ENCODE results near the gene ARCN1.
"Not testable (repeated sequence)": the region's sequence is repeated elsewhere in the genome, so short reads cannot be mapped to it uniquely, and the experiment has no call there.

ARCN1 gene

DNA sequence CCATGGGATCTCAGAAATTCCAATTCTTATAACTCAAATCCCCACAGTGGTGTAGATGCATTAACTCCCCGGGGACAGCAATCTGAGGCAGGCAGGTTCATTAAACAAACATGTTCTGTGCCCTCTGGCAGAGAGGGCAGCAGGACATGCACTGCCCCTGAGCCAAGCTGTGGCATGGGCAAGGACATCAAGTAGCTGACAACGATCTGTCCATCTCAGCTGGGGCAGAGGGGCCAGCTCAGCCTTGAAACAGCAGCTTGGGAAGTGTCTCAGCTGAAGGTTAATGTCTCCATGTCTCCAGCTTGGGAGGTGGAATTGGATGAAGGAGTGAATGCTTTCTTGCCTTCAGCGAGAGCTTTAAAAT lies 27.6 kb upstream of the ARCN1 start:
- no peak for DNase-seq (ENCODE audit: low read depth)

DNA sequence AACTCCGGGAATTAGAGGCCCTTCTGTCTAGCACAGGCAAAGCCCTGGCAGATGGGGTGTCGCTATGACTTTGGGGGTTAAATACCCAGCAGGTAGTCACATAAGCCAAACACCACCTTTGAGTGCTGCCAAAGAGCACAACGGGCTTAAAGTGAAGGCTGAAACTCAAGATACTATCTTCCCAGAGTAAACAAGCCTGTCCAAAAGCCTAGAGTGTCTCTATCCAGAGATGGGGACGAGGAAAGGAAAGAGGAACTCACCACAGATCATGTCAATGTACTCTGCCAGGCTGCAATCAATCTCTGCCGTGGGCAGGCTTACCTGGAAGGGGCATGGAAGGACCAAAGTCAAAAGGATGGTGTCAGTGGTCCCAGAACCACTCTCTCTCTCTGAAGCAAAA lies 26.7 kb upstream of the ARCN1 start:
- no peak for DNase-seq (ENCODE audit: low read depth)

DNA sequence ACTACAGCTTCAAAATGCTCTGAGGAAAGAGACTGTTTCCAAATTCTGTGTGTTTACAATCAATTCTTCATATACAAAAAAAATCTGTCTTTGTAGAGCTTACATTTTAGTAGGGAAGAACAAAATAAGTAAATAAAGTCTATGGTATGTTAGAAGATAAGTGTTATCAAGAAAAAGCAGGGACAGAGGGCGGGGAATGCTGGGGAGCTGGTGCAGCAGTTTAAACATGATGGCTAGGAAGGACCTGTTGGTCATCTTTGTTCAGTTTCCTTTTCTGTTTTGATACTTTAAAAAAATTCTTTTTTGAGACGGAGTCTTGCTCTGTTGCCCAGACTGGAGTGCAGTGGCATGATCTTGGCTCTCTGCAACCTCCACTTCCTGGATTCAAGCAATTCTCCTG lies 25.1 kb upstream of the ARCN1 start:
- no peak for DNase-seq (ENCODE audit: low read depth)

DNA sequence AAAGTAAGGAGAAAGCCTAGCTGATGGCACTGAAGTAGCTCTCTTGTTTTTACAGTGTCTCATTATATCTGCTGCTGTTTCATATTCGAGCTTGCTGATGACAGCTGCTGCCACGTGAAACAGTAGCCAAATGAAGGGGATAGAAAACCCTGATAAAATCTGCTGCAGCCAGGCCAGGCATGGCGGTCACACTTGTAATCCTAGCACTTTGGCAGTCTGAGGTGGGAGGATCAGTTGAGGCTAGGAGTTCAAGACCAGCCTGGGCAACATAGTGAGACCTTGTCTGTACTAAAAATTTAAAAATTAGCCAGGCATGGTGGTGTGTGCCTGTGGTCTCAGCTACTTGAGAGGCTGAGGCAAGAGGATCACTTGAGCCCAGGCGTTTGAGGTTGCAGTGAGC lies 19.9 kb upstream of the ARCN1 start:
- no peak for DNase-seq (ENCODE audit: low read depth)

DNA sequence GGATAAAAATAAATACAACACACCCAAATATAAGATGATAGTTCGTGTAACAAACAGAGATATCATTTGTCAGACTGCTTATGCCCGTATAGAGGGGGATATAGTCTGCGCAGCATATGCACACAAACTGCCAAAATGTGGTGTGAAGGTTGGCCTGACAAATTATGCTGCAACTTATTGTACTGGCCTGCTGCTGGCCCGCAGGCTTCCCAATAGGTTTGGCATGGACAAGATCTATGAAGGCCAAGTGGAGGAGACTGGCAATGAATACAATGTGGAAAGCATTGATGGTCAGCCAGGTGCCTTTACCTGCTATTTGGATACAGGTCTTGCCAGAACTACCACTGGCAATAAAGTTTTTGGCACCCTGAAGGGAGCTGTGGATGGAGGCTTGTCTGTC lies 11.4 kb upstream of the ARCN1 start:
- no peak for DNase-seq (ENCODE audit: low read depth)

DNA sequence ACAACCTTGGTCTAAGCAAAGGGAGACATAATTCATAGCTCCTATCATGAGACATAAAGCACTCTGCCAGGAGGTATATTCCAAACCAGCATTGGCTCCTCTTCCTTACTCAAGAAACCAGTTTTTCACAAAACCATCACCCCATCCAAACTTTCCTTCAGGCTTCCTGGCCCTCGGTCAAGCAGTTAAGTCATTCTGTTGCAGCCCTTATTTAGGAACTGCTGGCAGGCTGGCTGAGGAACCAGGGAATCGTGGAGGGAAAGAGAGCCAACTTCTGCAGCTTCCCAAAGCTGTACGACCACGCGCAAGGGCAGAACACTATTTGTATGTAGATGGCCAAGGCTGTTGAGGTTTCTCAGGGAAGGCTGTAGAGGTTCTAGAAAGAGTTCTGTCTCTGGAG lies 7.2 kb upstream of the ARCN1 start:
- no peak for DNase-seq (ENCODE audit: low read depth)

DNA sequence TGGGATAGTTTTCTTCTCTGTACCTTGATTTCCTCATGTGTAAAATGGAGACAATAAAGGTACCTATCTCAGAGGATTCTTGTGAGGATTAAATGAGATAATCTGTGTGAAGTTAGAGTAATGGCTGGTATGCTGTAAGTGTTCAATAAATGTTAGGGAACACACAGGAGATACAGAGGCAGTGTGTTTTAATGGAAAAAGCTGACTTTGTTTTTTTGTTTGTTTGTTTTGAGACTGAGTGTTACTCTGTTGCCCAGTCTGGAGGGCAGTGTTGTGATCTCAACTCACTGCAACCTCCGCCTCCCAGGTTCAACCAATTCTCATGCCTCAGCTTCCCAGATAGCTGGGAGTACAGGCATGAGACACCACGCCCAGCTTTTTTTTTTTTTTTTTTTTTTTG lies 2.5 kb upstream of the ARCN1 start:
- DNase-seq (ENCODE audit: low read depth): no peak

DNA sequence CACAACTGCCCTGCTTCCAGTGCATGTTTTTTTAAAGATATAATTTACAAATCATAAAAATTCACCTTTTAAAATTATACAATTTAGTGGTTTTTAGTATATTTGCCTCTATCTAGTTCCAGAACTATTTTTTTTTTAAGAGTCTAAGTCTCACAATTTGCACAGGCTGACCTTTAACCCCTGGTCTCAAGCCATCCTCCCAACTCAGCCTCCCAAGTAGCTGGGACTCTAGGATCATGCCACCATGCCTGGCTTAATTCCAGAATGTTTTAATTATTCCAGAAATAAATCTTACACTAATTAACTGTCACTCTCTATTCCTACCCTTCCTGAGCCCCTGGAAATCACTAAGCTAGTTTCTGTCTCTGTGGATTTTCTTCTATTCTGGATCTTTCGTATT lies 1.4 kb upstream of the ARCN1 start:
- DNase-seq (ENCODE audit: low read depth): no peak

DNA sequence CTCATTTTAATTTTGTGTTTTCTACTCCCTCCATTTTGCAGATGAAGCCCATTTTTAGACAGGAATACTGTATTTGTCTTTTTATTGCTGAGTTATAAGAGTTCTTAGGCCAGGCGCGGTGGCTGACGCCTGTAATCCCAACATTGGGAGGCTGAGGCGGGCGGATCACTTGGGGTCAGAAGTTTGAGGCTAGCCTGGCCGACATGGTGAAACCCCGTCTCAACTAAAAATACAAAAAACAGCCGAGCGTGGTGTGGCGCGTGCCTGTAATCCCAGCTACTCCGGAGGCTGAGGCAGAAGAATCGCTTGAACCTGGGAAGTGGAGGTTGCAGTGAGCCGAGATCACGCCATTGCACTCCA lies 528 bp upstream of the ARCN1 start:
- not testable (repeated sequence) for DNase-seq (ENCODE audit: low read depth)

DNA sequence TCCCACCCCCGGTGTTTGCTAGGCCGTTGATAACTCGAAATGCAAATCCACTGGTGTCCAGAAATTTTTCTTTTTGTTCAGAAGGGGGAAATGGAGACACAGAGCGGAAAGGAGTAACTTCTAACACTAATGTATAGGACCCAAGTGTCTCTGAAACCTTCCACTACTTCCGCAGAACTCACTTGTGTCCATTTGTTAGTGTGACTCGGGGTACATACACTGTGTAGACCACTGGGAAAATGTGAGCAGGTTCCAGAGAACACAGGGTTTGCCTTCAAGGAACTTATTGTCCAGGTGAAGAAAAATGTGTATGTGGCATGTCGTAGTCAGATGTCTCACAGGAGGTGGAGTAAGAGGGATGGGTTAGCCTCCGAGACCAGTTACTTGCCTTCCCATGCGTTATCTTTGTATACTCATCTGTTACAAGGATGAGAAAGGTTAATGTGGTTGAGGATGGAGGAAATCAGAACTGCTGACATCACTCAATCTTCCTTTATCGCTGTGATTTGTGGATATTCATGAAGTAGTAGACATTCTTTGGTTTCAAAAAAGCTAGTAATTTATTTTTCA lies 857 bp downstream of the ARCN1 start:
- DNase-seq (ENCODE audit: low read depth): no peak

DNA sequence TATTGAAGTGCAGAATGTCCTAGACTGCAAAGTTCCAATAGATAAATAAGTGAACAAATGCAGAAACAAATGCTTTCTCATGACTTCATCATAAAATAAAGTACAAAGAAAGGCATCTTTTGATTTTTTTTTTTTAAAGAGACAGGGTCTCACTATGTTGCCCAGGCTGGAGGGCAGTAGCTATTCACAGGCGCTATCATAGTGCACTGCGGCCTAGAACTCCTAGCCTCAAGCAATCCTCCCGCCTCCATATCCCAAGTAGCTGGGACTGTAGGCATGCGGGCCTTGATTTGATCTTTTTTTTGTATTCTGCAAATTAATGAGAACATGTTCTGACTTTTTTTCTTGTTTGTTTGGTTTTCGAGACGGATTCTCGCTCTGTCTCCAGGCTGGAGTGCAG lies 2.4 kb downstream of the ARCN1 start:
- no peak for DNase-seq (ENCODE audit: low read depth)

DNA sequence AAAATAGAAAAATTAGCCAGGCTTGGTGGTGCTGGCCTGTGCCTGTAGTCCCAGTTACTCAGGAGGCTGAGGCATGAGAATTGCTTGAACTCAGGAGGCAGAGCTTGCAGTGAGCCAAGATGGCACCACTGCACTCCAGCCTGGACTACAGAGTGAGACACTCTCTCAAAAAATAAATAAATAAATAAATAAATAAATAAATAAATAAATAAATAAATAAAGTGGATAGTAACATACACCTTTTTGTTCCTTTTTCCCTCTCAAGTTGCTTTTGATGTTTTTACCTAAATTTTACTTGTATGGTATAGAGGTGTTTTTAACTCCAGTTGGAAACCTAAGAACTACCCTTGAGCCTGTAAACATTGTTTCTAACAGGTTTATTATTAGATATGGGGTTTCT lies 5.8 kb downstream of the ARCN1 start:
- DNase-seq (ENCODE audit: low read depth): not testable (repeated sequence)

DNA sequence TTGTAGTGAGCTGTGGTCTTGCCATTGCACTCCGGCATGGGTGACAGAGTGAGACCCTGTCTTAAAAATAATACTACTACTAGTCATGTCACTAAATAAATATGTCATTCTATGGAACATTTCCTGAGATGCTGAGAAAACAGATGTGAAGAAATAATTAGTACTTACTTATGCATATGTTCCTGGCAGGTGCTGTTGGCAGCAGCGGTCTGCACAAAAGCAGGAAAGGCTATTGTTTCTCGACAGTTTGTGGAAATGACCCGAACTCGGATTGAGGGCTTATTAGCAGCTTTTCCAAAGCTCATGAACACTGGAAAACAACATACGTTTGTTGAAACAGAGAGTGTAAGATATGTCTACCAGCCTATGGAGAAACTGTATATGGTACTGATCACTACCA lies 8.8 kb downstream of the ARCN1 start:
- no peak for DNase-seq (ENCODE audit: low read depth)

DNA sequence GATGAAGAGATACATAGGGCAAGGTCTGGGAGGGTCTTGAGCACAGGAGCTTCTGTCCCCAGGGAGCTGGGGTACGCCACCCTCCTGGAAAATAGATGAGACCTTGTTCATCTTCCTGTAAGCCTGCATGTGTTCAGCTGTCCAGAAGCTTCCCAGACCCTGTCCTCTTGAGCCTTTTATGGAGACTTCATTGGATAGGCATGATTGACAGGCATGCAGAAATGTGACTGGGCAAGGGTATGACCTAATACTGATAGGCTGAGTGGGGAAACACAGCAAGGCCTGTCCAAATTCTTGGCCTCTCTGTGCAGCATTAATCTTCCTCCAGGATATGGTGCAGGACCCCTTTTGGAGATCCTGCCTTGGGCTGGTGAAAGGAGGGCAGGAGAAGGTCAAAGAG lies 15.7 kb downstream of the ARCN1 start:
- DNase-seq (ENCODE audit: low read depth): no peak

DNA sequence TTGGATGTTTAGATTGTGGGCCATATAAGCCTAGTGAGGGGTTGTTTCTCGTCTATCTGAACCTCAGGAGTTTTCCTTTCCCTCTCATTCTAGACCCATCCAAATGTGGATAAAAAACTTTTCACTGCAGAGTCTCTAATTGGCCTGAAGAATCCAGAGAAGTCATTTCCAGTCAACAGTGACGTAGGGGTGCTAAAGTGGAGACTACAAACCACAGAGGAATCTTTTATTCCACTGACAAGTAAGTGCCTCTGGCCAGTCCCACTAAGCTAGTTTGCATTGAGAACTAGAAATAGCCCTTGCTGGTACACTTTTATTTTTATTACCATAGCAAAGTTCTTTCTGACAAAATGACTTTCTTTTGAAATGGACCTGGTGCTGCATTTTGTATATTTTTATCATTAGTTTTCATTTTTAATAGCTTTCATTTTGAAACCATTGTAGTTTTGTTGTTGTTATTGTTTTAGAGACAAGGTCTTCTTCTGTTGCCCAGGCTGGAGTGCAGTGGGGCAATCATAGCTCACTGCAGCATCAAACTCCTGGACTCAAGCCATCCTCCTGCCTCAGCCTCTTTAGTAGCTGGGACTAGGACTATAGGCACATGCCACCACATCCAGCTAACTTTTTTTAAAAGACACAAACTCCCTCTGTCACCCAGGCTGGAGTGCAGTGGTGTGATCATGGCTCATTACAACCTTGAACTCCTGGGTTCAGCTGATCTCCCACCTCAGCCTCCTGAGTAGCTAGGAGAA lies 20.6 kb downstream of the ARCN1 start:
- no peak for DNase-seq (ENCODE audit: low read depth)

DNA sequence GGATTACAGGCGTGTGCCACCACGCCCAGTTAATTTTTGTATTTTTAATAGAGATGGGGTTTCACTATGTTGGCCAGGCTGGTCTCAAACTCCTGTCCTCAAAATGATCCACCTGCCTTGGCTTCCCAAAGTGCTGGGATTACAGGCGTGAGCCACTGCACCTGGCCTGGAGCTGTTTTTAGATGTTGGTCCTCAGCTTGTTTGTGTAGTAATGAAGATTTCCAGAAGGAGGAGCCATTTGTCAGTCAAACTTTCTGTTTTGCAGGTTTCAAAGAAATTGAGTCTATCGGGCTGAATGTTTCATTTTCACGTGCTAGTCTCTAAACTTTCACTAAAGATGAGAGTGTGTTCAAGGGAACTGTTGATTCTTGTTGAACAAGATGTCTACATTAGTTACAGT lies 22.8 kb downstream of the ARCN1 start:
- DNase-seq (ENCODE audit: low read depth): not testable (repeated sequence)

DNA sequence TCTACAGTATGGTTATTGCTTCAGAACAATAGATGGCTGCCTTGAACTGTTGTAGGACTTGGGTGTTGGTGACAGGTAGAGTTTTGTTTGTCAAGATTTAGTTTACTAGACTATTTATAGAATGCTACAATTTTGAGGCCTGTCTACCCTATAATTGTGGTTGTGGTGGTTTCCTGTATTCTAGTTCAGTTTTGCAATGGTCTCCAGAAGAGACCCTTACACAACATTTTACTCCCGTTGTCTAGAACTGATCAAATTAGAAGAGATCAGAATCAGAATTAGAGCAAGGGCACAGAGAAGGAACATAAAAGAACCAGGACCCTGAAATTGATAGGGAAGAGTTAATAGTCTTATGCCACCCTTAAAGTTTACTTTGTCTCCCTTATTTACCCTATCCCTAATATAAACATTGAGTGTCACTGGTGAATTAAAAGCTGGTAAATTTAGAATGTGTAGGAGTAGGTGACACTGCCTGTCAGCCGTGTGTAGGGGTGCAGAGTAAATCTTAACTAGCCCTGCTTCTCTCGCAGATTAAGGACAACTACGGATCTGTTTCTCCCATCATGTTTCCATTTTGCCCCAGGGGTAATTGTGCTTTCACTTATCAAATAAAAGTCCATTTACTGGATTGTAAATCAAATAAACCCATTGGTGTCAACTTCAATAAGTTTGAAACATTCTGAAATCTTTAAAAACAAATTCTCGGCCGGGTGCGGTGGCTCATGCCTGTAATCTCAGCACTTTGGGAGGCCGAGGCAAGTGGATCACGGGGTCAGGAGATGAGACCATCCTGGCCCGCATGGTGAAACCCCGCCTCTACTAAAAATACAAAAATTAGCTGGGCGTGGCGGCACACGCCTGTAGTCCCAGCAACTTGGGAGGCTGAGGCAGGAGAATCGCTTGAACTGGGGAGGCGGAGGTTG lies 24.3 kb downstream of the ARCN1 start:
- no peak for DNase-seq (ENCODE audit: low read depth)

DNA sequence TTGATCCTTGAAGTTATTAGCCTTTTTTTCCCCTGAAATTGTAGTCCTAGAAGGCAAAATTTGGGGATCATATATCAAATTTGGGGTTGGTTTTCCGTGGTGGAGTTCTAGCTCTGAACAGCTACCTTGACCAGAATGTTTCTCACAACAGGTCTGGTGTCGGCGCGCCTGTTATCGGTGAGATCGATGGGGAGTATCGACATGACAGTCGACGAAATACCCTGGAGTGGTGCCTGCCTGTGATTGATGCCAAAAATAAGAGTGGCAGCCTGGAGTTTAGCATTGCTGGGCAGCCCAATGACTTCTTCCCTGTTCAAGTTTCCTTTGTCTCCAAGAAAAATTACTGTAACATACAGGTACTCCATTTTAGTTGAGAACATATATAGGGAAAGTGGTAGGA lies 25.3 kb downstream of the ARCN1 start:
- DNase-seq (ENCODE audit: low read depth): no peak

DNA sequence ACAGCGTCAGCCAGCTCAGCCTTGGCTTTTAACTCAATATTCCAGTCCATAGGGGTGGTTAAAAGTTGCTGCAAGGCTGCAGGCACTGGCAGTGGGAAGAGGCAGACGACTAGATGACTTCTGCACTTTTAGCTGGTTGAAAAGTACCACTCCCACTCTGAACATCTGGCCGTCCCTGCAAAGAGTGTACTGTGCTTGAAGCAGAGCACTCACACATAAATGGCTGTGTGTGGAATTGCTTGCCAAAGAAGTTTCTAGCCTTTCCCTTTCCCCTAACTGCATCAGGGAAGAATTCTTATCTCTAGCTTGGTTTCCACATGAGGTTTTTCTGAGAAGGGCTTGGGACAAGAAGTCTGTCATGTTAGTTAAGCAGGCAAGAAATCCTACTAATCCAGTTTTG lies 30.1 kb downstream of the ARCN1 start:
- DNase-seq (ENCODE audit: low read depth): no peak

DNA sequence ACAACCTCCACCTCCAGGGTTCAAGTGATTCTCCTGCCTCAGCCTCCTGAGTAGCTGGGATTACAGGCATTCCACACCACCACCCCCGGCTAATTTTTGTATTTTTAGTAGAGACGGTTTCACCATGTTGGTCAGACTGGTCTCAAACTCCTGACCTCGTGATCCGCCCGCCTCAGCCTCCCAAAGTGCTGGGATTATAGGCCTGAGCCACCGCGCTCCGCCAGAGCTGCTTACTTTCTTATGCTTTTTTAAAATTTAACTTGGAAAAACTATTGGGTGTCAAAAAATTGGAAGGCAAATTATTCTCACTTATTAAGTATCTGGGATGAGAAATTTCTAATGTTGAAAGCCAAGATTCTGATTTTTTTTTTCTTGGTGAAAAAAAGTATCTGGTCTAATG lies 31.5 kb downstream of the ARCN1 start:
- not testable (repeated sequence) for DNase-seq (ENCODE audit: low read depth)

DNA sequence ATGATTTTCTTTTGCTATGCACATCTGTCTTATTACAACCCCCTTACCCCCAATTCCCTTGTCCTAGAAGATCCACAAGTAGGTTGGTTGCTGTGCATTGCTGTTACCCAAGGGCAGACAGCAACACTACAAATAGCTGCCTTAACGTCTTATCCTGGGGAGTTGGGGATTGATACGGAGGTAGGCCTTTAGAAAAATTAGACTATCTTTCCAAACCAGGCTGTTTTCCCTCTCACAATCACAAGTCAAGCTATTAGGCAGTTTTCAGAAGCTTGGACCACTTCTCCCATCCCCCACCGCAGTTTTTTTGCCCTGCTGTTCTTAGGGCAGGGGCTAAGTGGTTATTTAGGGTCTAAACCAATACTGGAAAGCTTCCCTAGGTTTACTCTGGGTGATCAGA lies 32.4 kb downstream of the ARCN1 start:
- DNase-seq (ENCODE audit: low read depth): no peak

DNA sequence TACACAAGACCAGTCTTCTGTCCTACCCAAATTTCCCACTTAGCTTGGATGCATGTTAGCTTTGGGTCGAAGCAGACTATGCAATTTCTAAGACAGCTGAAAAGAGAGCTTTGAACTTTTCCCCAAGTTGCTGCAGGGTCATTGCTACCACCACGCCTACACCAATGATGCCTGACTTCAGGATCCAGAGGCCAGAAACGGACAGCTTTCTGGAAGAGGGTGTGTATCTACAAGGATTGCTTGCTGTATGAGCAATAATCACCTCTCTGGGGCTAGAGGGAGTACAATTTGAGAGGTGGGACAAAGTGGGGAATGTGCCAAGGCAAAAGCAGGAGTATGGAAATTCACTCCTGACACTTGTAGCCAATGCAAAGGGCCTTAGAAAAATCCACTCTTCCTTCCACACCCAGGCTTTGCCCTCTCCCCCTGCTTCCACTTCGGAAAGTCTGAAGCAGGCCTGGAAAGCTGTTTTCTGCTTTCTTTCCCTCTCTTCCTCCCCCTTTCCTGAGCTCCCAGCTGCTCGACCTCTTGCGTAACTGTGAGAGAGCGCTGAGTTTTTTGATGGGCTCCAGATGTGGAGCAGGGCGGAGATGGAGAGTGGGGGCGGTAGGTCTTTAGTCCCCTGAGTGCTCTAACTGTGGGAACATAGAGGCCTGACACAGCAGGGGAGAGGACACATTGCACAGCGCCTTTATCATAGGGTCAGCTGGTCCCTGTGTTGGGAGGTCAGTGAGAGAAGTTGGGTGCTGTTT lies 33.1 kb downstream of the ARCN1 start:
- no peak for DNase-seq (ENCODE audit: low read depth)
